HEK293 (cell line): ENCODE results near the gene CCDC117.

Source experiments
- HOXA7 ChIP-seq: sonication (generic); formaldehyde crosslinking; IDR thresholded peaks from 2 replicates; pipeline ENCODE4 v1.8.1; 2022; ENCODE audit warnings: missing genetic modification reagents, borderline replicate concordance
- ZNF239 ChIP-seq: fragments of 450-650 bp; formaldehyde crosslinking; IDR thresholded peaks from 2 replicates; pipeline ENCODE4 v1.5.1; 2016; ENCODE audit warnings: missing biosample characterization, missing genetic modification characterization
- ZNF248 ChIP-seq: fragments of 450-650 bp; formaldehyde crosslinking; IDR thresholded peaks from 2 replicates; pipeline ENCODE4 v1.5.1; 2017; ENCODE audit warnings: missing biosample characterization, missing genetic modification characterization
- TF ChIP-seq, protein P1 (sequence below): fragments of 450-650 bp; formaldehyde crosslinking; IDR thresholded peaks from 2 replicates; pipeline ENCODE4 v1.5.1; 2016; ENCODE audit warnings: missing biosample characterization, missing genetic modification characterization

DNA sequence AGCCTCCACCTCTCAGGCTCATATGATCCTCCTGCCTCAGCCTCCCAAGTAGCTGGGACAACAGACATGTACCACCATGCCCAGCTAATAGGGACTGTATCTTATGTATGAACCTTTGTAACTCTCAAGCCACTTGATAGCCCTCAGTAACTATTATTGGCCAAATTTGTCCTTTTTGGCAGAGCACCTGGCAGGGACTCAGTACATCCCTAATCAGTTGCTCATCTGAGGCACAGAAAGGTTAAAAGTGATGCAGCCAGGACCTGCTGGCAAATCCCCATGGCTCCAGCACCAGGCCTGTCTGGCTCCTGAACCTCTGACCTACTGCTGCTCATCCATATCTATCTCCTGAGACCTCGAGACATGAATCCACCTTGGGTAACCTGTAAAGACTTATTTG lies 49.0 kb downstream of the CCDC117 start:
- TF ChIP-seq ZNF239 (tag by site-specific recombination) (no peak), HOXA7 (no peak), ZNF248 (no peak)
- TF ChIP-seq, protein P1, sequence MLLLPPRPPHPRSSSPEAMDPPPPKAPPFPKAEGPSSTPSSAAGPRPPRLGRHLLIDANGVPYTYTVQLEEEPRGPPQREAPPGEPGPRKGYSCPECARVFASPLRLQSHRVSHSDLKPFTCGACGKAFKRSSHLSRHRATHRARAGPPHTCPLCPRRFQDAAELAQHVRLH (tag by site-specific recombination) = no peak
